HG02840 (cell line): ENCODE data around the gene ZYX.

Experiments used
- ATAC-seq: cut with Tn5 transposase; IDR thresholded peaks from one replicate; pipeline ENCODE4 v1.9.1; 2021; ENCODE audit warnings: mild to moderate bottlenecking, moderate library complexity, moderate number of reproducible peaks; ENCODE audit not compliant: unreplicated experiment, low FRiP score

The ZYX gene

DNA sequence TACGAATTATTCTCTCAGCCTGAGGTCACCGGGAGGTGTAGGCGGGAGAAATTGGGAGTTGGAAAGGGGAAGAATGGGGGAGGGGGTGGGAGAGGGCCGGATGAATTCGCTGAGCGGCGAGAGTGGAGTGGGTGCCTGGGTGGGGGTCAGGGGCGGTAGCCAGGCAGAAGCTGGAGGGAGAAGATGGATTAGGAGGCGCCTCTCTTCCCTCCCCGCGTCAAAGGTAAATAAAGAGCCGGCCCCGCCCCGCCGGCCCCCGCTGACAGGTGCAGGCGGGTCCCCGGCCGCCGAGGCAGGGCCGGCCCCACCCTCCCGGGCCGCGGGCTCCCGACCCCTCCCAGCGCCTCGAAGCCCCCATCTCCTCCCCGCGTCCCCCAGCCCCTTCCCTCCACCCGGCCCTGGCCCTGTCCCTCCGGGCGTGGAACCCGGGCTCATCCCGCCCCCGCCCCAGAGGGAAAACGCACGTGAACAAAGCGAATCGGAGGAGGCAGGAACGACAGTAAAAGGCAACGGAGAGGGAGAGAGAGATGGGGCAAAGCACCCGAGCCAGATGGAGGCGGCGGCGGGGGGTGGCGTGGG lies 19.5 kb upstream of the ZYX start:
- ATAC-seq, result no peak

DNA sequence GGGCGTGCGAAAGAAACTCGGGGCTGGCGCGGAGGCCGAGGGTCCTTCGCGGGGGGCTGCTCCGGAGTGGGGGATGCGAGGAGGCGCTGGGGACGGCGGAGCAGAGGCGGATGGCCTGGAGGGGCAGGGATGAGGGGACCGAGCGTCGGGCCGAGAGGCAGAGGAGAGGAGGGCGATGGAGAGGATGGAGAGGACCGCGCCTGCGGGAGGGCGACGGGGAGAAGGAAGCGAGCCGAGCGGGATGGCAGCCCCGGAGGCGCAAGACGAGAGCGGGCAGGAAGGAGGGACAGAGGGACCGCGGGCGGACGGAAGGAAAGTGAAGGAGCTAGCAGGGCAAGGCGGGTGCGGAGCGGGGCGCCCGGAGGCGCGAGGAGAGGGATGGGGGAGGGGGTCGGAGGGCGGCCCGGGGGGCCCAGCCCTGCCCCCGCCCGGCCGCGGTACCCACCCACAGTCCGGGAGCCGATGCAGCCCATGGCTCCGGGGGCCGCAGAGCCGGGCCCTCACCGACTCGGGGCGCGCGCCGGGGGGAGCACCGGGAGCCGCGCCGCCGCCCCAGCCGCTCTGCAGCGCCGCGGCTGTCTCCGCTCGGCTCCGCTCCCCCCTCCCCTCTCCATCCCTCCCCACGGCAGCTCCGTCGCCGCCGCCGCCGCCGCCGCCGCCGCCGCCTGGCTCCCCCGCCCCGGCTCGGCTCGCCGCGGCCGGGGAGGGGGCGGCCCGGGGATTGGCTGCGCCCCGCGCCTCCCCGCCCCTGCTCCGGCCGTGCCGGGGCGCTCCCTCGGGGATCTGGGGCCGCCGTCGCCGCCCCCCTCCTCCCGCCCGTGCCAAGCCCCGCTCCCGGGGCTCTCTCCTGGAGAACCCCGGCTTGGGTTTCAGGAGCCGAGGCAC lies 18.8 kb upstream of the ZYX start, which contains the start of gene FAM131B:
TSS of gene FAM131B (minus strand) at position 583 of the 885 bp plus-strand sequence. CDS start at position 473, 110 bp downstream.
- ATAC-seq, result no peak

DNA sequence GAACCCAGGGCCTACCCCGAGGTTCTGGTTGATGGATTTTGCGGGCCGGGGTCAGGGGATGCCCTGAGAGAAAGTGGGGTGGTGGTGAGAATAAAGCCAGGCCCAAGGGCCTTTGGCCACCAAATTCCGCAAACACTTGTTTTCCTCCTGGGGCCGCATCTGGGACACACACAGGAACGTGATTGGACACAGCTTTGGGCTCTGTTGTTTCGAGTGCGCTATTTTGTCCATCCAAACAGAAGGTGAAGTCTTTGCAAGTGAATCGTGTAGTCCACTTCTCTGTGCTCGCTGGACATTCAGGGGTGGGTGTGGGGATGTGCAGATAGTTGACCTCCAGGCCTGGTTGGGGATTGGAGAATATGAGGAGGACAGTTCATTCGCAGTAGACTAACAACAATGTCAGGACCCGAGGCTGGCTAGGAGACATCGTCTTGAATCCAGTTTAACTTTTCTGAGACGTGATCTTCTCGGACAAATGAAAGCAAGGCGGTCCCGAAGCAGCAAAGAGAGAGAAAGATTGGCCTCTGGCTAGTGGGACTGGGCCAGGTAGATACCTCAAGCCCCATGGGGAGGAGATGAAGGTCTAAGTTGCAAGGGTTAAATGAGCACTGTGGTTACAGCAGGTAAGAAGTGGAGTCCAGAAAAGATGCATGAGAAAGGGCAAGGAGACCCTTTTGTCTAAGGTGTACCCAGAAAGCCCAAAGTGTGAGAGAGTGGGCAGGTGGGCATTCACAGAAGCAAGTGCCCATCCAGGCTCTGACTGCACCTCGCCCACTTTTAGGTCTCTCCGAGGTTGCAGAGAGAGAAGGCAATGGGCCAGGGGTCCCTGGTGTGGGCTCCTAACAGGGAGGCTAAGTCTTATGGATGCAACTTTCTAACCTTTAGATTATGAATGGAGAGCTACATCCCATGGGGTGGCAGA lies 17.9 kb upstream of the ZYX start:
- no peak for ATAC-seq

DNA sequence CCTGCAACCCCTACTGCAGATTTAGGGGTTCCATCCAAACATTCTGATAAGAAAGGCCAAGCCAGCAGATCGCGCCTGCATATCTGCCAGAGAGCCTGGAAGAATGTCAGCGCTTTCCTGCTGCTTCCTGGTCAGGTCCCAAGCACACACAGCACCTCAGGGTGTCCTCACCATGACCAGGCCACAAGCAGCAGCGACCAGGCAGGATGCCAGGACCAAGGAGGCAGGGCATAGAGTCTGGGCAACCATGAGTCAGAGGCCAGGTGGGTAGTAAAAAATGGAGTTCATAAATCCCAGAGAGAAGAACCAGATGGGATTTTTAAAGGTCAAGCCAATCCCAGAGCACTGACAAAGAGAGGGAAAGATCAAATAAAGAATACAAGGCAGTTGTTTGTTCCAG lies 13.2 kb upstream of the ZYX start:
- no peak for ATAC-seq

DNA sequence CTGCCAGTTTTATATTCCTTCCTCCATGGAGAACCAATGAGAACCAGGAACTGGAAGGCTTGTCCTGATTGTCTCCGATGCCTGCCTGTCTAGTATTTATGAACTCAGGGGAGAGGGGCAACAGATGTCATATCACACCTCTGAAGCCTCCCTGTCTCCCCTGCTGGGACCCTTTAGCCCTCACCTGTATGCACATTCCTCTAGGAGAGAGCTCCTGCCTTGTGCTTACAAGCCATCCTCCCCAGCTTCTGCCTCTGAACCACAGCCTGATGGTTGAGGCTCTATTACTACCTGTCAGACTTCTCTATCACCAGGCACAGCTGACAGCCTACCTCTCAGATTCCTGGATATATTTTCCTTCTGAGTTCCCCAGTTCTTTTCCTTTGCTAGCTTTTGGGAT lies 12.8 kb upstream of the ZYX start:
- no peak for ATAC-seq

DNA sequence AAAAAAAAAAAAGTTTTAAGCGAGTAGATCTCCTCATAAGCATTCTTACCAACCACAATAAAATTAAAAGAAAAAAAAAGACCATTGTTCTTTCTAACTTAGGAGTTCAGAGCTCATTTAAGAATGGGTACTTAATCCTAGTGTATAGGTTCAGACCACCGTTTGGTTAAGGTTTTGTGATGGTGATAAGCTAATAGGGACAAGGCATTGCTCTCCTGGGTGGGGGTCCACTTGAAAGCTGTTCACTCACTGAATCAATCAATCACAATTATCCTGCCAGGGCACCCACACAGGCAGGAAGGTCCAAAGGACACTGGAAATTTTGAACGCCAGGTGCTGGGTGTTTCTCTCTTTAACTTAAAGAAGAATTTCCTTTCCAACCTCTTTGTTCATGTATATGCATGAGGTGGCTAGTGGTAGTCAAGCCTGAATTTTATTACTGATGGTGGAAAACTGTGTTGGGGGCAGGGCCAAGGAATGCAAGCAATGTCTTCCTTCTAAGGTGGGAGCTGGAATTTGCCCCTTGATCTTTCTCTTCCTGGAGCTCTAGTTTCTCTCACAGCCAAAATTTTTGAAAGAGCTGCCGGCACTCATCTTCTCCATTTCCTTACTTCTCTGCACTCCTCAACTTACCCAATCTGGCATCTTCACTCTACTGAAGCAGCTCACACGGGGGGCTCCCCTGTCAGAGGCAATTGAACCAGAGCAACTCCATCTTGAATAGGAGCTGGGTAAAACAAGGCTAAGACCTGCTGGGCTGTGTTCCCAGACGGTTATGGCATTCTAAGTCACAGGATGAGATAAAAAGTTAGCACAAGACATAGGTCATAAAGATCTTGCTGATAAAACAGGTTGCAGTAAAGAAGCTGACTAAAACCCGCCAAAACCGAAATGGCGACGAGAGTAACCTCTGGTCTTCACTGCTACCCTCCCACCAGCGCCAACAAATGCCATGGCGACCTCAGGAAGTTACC lies 11.2 kb upstream of the ZYX start:
- no peak for ATAC-seq

DNA sequence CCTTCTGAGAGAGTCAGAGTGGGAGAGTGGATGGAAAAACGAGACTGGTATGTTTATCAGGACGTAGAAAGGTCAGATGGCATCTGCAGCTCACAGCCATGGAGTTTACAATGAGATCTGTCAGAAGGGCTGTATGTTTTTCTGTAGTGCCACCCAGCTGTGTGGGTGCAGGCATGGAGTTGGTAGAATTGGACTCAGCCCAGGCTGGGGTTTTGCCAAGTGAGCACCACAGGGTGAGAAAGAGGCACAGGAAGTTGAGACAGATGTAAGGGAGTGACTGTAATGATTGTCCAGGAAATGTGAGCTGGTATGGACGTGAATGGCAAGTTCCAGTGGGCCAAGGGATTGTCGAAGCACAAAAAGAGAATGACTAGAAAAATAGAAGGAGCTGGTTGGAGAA lies 9.1 kb upstream of the ZYX start:
- ATAC-seq, result no peak

DNA sequence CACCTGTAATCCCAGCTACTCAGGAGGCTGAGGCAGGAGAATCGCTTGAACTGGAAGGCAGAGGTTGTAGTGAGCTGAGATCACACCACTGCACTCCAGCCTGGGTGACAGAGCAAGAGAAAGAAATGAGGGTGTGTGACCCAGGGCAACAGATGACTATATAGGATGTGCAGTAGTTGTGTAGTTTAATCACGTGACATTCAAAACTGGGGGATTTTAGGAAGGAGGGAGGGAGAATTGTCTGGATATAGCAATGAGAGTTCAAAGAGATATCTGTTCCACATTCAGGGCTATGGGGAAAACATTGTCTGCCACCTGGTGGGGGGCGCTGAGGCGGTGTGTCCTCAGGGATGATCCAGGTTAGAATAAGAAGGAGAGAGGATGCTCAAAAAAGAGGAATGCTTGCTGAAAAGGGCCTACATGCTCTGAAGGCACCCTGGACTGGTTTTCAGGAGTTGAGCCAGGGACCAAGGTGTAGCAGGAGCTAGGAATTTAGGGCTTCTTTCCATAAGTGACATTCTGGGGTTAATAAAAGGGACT lies 7.8 kb upstream of the ZYX start:
- no peak for ATAC-seq

DNA sequence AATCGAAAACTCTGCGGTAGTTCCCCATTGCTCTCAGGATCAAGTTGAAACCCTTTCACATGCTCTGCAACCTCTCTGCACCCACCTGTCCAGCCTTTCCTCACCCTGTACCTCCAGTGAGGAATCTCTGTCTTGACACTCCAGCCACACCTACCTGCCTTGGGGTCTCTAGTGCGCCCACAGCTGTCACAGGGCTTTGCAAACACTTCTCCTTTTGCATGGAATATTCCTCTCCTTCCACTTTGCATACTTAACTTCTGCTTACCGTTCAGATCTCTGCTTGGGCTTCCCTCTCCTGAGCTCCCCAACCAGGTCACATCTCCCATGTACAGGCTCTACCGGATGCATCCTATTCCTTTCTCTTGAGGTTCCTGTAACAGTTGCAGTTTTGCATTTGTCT lies 6.6 kb upstream of the ZYX start:
- no peak for ATAC-seq

DNA sequence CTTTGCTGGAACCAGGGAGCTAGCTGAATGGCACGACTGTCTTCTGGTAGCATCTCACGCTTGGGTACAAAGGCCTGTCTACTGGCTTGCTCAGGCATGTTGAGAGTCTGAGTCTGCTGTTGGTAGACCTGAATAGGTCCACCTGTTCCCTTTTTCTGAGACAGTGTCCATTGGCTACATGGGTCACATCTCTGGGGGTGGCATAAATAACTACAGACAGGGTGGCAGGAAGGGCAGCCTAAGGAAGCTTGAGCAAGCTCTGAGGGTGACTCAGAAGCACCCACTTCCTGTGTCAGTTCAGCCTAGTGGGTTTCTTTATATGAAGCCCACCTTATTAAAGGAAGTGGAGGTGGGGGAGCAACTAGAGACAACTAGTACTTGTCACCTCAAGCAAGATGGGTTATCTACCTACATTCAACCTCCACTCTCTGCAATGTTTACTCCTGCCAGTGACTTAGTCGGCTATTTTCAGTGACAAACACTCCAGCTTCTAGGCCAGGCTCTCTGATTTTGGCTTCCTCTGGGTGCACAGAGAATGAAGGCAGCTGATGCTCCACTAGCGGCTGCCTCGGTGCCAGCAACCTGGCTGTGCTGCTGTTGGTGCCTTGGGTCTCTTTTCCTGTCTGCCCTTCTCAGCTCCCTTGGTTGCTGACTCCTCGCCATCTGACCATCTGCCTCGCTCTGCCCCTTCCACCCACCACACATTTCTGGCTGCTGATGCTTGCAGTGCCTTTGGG lies 5.7 kb upstream of the ZYX start:
- no peak for ATAC-seq

DNA sequence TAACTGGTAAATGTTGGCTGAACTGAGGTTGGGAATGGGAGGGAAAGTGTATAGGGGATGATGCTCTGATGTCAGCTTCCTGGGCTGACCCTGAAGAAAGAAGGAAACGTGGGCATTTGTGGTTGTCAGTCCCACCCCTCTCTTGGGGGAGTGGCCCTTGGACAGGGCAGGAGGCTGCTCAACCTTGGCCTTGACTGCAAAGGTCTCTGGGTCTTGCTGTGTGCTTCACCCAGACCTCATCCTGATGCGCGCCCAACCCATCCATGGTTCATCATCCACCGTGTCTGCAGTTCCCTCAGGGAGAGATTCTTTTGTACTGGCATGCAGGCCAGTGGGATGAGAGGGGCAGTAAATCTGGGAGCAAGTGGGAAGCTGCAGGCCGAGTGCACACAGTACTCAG lies 4.7 kb upstream of the ZYX start:
- no peak for ATAC-seq

DNA sequence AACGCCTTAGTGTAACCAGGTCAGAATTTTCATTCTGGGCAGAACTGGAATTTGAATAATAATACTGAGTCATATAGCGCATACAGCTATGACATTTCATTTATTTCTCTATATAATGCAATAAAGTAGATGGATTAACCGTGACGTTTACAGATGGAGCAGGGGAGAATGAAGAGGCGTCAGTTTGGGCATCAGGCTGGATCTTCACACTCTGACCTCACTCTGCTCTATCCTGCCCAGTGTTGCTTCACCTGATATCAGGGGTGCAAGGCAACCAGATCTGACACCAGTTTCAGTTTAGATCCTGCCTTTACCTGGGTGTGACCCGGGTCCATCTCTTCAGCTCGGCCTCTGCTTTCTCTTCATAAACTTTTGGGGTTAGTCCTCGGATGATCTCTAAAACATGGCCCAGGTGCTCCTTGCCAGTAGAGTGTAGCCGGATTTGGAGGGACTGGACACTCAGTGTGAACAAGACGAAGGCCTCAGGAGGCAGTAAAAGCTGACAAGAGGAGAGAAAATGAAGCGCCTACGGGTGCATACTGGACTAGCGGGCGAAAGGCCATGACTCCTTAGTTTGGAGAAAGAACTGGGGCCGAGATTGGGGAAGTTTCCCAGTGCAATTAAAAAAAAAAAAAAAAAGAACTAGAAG lies 1.4 kb upstream of the ZYX start:
- ATAC-seq, result no peak

DNA sequence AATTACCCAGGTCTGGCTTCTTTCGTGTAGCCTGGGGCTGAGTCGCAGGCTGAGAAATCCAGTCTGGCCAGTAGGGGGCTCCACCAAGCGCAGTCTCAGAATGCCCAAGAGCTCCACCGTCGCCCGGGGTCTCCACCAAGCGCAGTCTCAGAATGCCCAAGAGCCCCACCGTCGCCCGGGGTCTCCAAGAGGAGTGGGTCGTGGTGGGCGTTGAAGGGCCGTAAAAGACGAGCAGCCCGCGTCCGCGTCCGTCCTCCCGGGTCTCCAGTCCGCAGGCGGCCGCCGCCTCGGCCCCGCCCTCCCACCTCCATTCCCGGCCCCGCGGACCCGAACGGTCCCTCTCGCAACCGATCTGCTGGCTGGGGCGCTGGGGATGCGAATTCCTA lies 892 bp upstream of the ZYX start:
- ATAC-seq, result peak; percentile 50

DNA sequence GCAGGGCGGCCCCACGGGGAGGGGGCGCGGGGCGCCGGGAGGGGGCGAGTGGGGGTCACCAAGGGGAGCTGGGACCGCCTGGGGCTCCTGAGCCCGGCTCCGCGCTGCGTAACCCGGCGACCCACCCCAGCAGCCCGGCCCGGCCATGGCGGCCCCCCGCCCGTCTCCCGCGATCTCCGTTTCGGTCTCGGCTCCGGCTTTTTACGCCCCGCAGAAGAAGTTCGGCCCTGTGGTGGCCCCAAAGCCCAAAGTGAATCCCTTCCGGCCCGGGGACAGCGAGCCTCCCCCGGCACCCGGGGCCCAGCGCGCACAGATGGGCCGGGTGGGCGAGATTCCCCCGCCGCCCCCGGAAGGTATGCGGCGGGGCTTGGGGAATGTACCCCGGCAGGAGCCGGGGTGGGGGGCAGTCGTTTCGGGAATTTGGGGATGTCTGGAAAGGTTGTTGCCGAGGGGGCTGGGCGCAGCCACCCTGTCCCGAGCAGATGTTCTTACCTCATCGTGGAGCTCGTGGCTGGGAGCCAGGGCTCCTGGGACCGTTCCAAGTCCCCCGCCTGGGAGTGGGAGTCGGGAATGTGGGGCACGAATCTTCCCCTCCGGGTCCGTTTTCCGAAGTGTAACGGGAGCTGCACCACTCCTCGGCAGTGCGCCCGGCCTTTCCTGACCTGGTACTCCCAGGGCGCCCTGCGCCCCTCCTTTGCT lies 431 bp downstream of the ZYX start:
- peak; percentile 7 for ATAC-seq

DNA sequence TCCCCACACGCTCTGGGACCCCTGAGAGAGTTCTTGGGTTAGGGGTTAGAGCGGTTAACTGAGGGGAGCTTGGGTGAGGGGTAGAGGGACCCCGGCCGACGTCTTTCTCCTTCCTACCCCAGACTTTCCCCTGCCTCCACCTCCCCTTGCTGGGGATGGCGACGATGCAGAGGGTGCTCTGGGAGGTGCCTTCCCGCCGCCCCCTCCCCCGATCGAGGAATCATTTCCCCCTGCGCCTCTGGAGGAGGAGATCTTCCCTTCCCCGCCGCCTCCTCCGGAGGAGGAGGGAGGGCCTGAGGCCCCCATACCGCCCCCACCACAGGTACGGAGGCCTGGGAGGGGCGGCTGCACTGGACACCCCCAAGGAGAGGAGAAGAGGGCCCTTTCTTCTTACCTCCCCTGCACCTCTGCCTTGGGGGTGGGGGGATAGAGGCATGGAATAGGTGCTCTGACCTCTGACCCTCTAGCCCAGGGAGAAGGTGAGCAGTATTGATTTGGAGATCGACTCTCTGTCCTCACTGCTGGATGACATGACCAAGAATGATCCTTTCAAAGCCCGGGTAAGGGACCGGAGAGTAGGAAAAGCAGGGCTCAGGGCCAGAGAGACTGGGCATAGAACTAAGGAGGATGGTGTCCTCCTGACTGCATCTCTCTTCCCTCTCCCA lies 1.1 kb downstream of the ZYX start:
- no peak for ATAC-seq

DNA sequence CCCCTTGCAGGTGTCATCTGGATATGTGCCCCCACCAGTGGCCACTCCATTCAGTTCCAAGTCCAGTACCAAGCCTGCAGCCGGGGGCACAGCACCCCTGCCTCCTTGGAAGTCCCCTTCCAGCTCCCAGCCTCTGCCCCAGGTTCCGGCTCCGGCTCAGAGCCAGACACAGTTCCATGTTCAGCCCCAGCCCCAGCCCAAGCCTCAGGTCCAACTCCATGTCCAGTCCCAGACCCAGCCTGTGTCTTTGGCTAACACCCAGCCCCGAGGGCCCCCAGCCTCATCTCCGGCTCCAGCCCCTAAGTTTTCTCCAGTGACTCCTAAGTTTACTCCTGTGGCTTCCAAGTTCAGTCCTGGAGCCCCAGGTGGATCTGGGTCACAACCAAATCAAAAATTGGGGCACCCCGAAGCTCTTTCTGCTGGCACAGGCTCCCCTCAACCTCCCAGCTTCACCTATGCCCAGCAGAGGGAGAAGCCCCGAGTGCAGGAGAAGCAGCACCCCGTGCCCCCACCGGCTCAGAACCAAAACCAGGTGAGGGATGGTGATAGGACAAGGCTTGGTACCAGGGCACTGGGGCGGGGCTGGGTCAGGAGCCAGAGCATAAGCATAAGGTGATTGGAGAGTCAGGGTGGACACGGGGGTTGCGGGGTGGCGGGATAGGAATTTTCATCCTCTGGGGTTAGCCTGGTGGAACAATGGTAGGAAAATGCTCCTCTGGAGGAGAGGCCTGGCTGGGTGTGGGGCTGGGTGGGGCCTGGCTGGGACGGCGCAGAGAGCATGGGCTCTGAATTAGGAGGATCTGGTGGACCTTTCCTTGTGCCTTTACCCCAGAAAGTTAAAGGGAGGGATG lies 1.9 kb downstream of the ZYX start:
- no peak for ATAC-seq

DNA sequence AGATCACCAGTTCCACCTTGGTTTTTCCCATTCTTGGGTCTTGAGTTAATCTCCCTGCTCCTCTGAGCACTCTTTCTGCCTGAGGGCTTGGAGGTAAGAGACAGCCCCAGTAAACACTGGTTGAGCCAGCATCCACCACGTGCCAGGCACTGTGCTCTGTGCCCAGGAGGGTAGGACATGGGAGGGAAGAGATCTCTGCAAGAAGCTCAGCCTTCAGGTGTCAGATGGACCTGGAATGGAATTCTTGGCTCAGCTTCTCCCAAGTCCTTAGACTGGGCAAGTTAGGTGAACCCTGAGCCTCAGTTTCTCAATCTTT lies 2.5 kb downstream of the ZYX start:
- ATAC-seq, result no peak
